ENCODE measurements around the gene ESPNL. TPM values are rescaled to one million over a fixed set of nuclear protein-coding genes. Genes with fewer than 3 reads are reported as not detected.

Gene ESPNL
- polyA plus RNA-seq, 1 donor (not counting 4 experiments of a cell fraction or from before 2014, with no cell fraction given) = 0.16 TPM

GRCh38 chr2:238081561-238081960 lies 18.6 kb upstream of the ESPNL start:
- no peaks in the 10 kb centered on the region for H3K4me1 ChIP-seq (ENCODE audit: control insufficient read depth, extremely low read depth, insufficient read depth, low read length)
- H3K36me3 ChIP-seq (ENCODE audit: control insufficient read depth in 2 of 2, extremely low read depth in 1 of 2, insufficient read depth in 2 of 2, low read length in 2 of 2) = peaks cover 12 to 30% of the 10 kb centered on the region in 2 experiments
- no peak for TF ChIP-seq CTCF (optimal IDR thresholded peaks at IDR 0.05 in 1 of 3, IDR thresholded peaks at IDR 0.05 in 1 of 3, conservative IDR thresholded peaks at IDR 0.05 in 1 of 3; ENCODE audit: extremely low read depth in 1 of 3, insufficient read depth in 2 of 3, low read length in 3 of 3)
- TF ChIP-seq EZH2 (IDR thresholded peaks at IDR 0.05; ENCODE audit: low read length) = no peak
- H3K9ac ChIP-seq (ENCODE audit: control insufficient read depth, extremely low read depth, insufficient read depth, low read length) = no peak overlapping the region
- H3K4me2 ChIP-seq (ENCODE audit: control insufficient read depth, extremely low read depth, insufficient read depth, low read depth, low read length) = no peak overlapping the region
- H3K27ac ChIP-seq (ENCODE audit: control insufficient read depth, insufficient read depth, low read length) = no peak overlapping the region
- no peaks in the 10 kb centered on the region for H4K20me1 ChIP-seq (ENCODE audit: control insufficient read depth, extremely low read depth, insufficient read depth, low read length)
- dilution Hi-C loops (cut with MboI; ENCODE audit: extremely low pct_ligation_motif_present, low sequenced_read_pairs) = no loop called here
- FAIRE-seq (no peak), DNase-seq (ENCODE audit: low read depth, low spot score) (no peak)
- no peak overlapping the region for H2AFZ ChIP-seq (ENCODE audit: control insufficient read depth, low read length)
- H3K27me3 ChIP-seq (ENCODE audit: control insufficient read depth, extremely low read depth, insufficient read depth, low read length) = no peaks in the 10 kb centered on the region
- H3K9me1 ChIP-seq (ENCODE audit: control insufficient read depth, extremely low read depth, insufficient read depth, low read length) = no peaks in the 10 kb centered on the region
- no peak overlapping the region for H3K4me3 ChIP-seq (ENCODE audit: control insufficient read depth in 2 of 3, extremely low read depth in 1 of 3, insufficient read depth in 2 of 3, low read depth in 1 of 3, low read length in 3 of 3)
- no peaks in the 10 kb centered on the region for H3K79me2 ChIP-seq (ENCODE audit: control insufficient read depth, insufficient read depth, low read length)
- H3K9me3 ChIP-seq (ENCODE audit: control insufficient read depth, low read depth, low read length) = no peaks in the 10 kb centered on the region

DNA sequence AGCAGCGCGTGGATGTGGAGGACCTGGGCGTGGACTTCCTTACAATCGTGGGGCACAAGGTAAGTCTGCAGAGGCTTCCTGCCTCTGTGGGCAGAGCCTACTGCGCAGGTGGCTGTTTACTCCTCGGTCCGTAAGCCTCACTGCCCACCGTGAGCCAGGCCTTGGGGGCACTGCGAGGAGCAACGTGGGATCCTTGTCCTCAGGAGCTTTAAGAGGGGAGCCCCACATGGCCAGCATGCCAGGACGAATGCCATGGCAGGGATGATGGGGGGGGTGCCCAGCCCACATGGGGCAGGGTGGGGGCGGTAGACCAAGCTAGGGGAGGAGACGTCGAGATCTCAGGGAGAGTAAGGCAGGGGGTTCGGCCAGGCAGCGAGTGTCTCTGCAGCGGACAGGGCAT lies 18.0 kb upstream of the ESPNL start:
- Histone ChIP-seq H3K79me2 (ENCODE audit: control insufficient read depth, insufficient read depth, low read length) (no peaks in the 10 kb centered on the region), H3K27me3 (ENCODE audit: control insufficient read depth, extremely low read depth, insufficient read depth, low read length) (no peaks in the 10 kb centered on the region), H3K27ac (ENCODE audit: control insufficient read depth, insufficient read depth, low read length) (no peak overlapping the region), H3K36me3 (ENCODE audit: control insufficient read depth in 2 of 2, extremely low read depth in 1 of 2, insufficient read depth in 2 of 2, low read length in 2 of 2) (peaks cover 12 to 30% of the 10 kb centered on the region in 2 experiments), H3K4me3 (ENCODE audit: control insufficient read depth in 2 of 3, extremely low read depth in 1 of 3, insufficient read depth in 2 of 3, low read depth in 1 of 3, low read length in 3 of 3) (no peak overlapping the region), H4K20me1 (ENCODE audit: control insufficient read depth, extremely low read depth, insufficient read depth, low read length) (no peaks in the 10 kb centered on the region), H3K9me1 (ENCODE audit: control insufficient read depth, extremely low read depth, insufficient read depth, low read length) (no peaks in the 10 kb centered on the region), H3K9me3 (ENCODE audit: control insufficient read depth, low read depth, low read length) (no peaks in the 10 kb centered on the region), H2AFZ (ENCODE audit: control insufficient read depth, low read length) (no peak overlapping the region), H3K4me2 (ENCODE audit: control insufficient read depth, extremely low read depth, insufficient read depth, low read depth, low read length) (no peak overlapping the region), H3K4me1 (ENCODE audit: control insufficient read depth, extremely low read depth, insufficient read depth, low read length) (no peaks in the 10 kb centered on the region), H3K9ac (ENCODE audit: control insufficient read depth, extremely low read depth, insufficient read depth, low read length) (no peak overlapping the region)
- FAIRE-seq (no peak), DNase-seq (ENCODE audit: low read depth, low spot score) (no peak)
- dilution Hi-C loops (cut with MboI; ENCODE audit: extremely low pct_ligation_motif_present, low sequenced_read_pairs) = no loop called here
- TF ChIP-seq CTCF (optimal IDR thresholded peaks at IDR 0.05 in 1 of 3, IDR thresholded peaks at IDR 0.05 in 1 of 3, conservative IDR thresholded peaks at IDR 0.05 in 1 of 3; ENCODE audit: extremely low read depth in 1 of 3, insufficient read depth in 2 of 3, low read length in 3 of 3) (no peak), EZH2 (IDR thresholded peaks at IDR 0.05; ENCODE audit: low read length) (no peak)
